Activated T-helper 9 cell treated with anti-CD3 and anti-CD28 coated beads, Interleukin-2, amount 50 U/mL, for 16 hours (primary cell): ENCODE results near the gene HSD17B4.
A peak's percentile ranks its signal among the peaks of the same experiment; 100 is the strongest.
"Not testable (repeated sequence)": the region's sequence is repeated elsewhere in the genome, so short reads cannot be mapped to it uniquely, and the experiment has no call there.

ENCODE experiments used
- DNase-seq: peaks from one replicate; pipeline ENCODE4 v3.0.0-alpha.2; 2020; ENCODE audit warnings: low read depth

The HSD17B4 gene, protein sequence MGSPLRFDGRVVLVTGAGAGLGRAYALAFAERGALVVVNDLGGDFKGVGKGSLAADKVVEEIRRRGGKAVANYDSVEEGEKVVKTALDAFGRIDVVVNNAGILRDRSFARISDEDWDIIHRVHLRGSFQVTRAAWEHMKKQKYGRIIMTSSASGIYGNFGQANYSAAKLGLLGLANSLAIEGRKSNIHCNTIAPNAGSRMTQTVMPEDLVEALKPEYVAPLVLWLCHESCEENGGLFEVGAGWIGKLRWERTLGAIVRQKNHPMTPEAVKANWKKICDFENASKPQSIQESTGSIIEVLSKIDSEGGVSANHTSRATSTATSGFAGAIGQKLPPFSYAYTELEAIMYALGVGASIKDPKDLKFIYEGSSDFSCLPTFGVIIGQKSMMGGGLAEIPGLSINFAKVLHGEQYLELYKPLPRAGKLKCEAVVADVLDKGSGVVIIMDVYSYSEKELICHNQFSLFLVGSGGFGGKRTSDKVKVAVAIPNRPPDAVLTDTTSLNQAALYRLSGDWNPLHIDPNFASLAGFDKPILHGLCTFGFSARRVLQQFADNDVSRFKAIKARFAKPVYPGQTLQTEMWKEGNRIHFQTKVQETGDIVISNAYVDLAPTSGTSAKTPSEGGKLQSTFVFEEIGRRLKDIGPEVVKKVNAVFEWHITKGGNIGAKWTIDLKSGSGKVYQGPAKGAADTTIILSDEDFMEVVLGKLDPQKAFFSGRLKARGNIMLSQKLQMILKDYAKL

GRCh38 chr5:119452373-119453039, at the start of gene HSD17B4:
HSD17B4 (plus strand) TSS chr5:119452497; CDS start chr5:119452576, 79 bp downstream.
- peak; percentile 60 for DNase-seq

DNA sequence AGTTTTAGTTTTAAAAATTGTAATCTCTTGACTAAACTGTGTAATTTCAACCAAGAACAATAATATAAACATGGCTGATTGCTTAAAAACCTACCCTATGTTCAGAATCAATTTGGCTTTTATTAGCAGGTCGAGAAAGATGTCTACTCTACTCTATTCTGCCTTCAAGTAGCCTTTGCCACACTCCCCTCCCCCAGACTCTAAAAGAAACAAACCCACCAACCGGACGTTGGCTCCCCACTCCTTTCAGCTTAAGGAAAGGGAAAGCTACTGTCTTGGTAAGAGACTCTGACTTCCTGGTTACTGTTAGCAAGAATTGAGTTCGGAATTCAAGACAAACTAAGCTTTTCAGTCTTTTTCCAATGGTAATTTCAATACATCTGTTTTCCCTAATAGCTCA, 49.7 kb upstream of the HSD17B4 start:
- no peak for DNase-seq

- DNase-seq, result no peak
These were observed 48.3 kb upstream of the HSD17B4 start for GRCh38 chr5:119404033-119404432.

- DNase-seq, result no peak
These were observed 46.9 kb upstream of the HSD17B4 start for GRCh38 chr5:119405419-119405818.

GRCh38 chr5:119406551-119407110, 45.7 kb upstream of the HSD17B4 start:
- DNase-seq, result no peak

GRCh38 chr5:119409235-119409815, 43.0 kb upstream of the HSD17B4 start:
- no peak for DNase-seq

DNA sequence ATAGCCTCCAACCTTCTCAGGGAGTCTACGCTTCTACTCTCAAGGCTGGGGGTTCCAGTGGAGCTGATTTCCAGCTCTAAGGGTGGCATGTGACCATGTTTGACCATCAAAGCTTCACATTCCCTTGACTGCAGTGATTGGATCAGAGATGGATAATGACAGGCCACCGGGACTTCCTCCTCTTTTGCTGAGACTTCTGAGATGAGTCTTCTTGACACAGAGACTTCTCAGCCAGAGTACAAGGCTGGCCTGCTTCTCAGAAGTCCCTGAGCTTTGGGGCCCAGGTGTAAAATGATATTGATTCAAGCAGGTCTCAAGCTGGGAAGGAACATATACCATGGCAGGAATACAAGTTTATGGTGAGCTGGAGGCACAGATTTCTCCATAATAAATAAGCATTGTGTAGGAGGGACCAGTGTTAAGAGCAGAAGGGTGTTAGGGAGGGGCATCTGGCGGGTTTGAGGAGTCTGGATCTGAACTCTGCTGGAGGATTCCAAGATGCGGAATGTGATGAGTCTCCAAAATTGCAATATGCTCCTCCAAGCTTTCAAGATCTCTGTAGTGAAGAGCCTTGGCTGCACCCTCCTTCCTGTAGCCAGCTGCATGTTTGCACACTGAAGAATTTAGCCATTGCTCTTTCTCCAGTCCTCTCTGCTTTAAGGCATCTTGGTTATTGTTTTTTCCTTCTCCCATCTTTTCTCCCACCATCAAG, 41.7 kb upstream of the HSD17B4 start:
- DNase-seq, result no peak

DNA sequence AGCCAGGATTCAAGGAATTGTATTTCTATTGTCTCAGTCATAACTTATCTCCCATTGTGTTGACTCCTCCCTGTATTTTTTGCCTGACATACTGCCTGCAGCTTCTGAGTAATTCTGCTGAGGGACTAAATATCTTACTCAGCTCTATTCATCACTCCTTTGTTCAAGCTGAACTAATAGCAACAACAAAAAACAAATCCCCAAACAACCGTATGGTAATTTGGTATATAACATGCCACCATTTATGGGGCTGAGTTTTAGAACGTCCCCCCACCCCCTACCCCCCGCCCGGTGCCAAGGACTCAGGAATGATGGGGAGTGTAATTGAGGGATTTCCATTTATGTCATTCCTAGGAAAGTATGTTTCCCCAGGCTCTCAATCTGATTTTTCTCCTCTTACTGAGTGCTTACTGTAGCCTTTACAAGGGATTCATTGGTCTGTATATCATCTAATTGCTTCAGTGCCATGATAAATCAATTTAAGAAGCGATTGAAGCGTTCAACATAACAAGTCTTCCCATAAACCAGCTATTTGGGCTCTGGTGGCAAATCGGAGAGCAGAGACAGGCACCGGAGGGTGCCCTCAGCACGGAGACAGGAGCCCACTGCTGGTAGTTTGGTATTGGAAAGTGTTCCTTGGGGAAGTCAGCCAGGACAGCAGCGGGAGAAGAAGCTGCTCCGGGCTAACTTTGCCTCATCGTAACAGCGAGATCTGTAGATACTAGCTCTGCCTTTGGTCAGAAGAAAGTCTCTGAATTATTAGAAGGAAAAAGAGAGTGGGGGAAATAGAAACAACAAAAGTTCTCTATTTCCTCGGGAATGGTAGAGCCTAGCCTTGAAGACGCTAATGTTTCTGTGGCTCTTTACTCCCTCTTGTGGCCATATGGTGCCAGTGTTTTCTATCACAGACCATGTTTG, 40.7 kb upstream of the HSD17B4 start:
- no peak for DNase-seq

- no peak for DNase-seq
These were observed 39.7 kb upstream of the HSD17B4 start for GRCh38 chr5:119412279-119413227.

GRCh38 chr5:119414124-119414734, 38.1 kb upstream of the HSD17B4 start:
- DNase-seq, result not testable (repeated sequence)

- no peak for DNase-seq
These were observed 34.2 kb upstream of the HSD17B4 start for GRCh38 chr5:119417891-119418605.

- no peak for DNase-seq
These were observed 33.6 kb upstream of the HSD17B4 start for GRCh38 chr5:119418606-119419100.

DNA sequence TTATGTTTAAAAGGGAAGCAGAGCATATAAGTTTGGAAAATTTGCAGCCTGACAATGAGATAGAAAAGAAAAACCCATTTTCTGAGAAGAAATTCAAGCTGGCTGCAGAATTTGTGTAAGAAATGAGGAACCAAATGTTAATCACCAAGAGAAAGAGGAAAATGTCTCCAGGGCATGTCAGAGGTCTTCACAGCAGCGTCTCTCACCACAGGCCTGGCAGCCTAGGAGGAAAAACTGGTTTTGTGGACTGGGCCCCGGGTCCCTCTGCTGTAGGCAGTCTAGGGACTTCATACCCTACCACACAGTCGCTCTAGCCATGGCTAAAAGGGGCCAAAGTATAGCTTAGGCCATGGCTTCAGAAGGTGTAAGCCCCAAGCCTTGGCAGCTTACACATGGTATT, 32.1 kb upstream of the HSD17B4 start:
- no peak for DNase-seq

DNA sequence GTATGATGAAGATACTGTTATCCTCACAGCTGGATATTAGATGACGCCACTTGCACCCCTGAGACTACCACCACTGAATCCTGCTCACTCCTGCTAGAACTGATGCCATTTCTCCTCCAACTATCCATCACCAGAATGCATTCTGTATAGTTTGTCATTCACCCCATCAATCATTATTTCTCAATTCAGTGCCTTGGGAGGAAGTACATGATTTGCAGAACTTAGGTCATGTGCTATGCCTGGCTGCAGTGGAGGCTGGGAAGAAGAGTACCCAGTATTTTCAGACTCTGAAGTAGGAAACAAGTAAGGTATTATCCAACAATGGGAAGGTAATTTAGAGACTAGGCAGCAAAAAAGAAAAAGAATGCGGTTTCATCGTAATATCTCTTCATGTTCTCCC, 26.2 kb upstream of the HSD17B4 start:
- DNase-seq, result no peak

DNA sequence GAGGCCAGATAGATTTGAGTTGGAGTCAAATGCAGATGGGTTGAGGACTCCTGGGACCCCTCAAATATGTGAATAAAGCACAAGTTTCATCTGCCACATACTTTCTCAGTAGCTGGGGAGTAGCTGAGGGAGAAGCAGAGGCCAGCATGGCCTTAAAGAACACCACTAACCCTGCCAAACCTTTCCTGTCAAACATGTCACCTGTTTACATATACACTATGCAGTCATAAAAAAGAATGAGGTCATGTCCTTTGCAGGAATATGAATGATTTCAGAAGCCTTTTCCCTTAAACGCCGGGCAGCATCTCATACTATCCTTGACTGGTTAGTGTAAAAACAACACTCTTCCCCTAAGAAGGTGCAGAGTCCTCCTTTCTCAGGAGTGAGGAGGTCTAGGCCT, 25.2 kb upstream of the HSD17B4 start:
- no peak for DNase-seq

- not testable (repeated sequence) for DNase-seq
These were observed 24.7 kb upstream of the HSD17B4 start for GRCh38 chr5:119427596-119427995.

DNA sequence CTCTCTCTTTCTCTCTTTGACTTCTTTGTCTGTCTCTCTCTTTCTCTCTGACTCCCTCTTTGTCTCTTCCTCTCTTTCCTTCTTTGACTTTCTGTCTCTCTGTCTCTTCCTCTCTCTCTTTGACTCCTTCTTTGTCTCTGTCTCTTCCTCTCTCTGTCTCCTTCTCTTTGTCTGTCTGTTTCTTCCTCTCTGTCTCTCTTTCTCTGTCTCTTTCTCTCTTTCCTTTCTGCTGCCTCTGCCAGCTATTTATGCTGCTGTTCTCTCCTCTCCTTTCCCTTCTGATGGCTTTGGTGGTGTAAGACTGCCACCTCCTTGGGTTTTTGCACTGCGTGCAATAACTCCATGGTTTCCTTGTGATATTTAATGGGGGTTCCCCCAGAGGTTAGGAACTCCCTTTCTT, 24.1 kb upstream of the HSD17B4 start:
- DNase-seq, result not testable (repeated sequence)

DNA sequence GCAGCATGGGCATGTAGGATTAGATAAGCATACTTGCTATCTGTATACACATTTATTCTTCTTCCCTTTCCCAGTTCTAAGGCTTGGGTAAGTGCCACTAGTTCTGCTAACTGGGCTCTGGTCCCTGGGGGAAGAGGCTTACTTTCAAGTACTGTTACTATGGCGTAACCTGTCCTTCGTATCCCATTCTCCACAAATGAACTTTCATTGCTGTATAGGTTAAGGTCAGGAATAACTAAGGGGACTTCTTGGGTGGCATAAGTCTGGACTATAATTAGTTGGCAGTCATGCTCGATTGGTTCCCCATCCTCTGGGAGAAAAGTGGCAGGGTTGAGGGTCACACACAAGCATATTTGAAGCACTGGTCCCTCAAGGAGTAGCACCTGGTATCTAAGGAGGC, 23.7 kb upstream of the HSD17B4 start:
- not testable (repeated sequence) for DNase-seq
